IMR-90 (cell line): ENCODE results near the gene DHRSX. TPM values are rescaled to one million over a fixed set of nuclear protein-coding genes. Genes with fewer than 3 reads are reported as not detected.

Source experiments
- ATAC-seq: fragments of 200-7000 bp; cut with Tn5 transposase; 2 replicates; pipeline ENCODE4 v1.9.1; 2020; ENCODE audit warnings: low read depth, mild to moderate bottlenecking, moderate library complexity
- BruUV-seq: library from RNA; stranded (reverse); fragments of 400-500 nt; replicated peaks from 2 replicates; lab custom pipeline; 2021; lab: Mats Ljungman, UMichigan
- CTCF ChIA-PET: fragments of 300-600 bp; formaldehyde crosslinking; extraction: SDS; loops from one replicate; lab custom pipeline; 2021; ENCODE audit warnings: antibody characterized with exemption; lab: Yijun Ruan, JAX
- POLR2A ChIA-PET: fragments of 300-600 bp; sonication (Branson Sonifier 250); formaldehyde crosslinking; loops from one replicate; lab custom pipeline; 2022; ENCODE audit warnings: antibody characterized with exemption; ENCODE audit not compliant: unreplicated experiment; lab: Charles Lee
- DNase-seq: peaks from one replicate; pipeline ENCODE4 v3.0.0; 2013
- H2AFZ ChIP-seq: replicated peaks from 2 replicates; pipeline ENCODE3; 2013; ENCODE audit warnings: low read length, mild to moderate bottlenecking; ENCODE audit not compliant: poor library complexity
- H2AK5ac ChIP-seq: 2 replicates; pipeline ENCODE4 v1.6.1; 2013; ENCODE audit warnings: low read depth, low read length, inconsistent platforms
- H2AK9ac ChIP-seq: replicated peaks from 2 replicates; pipeline ENCODE3; 2013; ENCODE audit warnings: mild to moderate bottlenecking, low read depth, low read length, moderate library complexity; ENCODE audit not compliant: poor library complexity
- H2BK120ac ChIP-seq: 2 replicates; pipeline ENCODE4 v1.6.1; 2013; ENCODE audit warnings: low read depth, low read length, inconsistent platforms
- H2BK15ac ChIP-seq: 3 replicates; pipeline ENCODE4 v1.6.1; 2013; ENCODE audit warnings: low read depth, low read length, inconsistent platforms
- H2BK20ac ChIP-seq: 2 replicates; pipeline ENCODE4 v1.6.1; 2013; ENCODE audit warnings: low read depth, mild to moderate bottlenecking, inconsistent platforms, low read length, moderate library complexity
- H2BK5ac ChIP-seq: 2 replicates; pipeline ENCODE4 v1.6.1; 2013; ENCODE audit warnings: mild to moderate bottlenecking, low read depth, low read length, inconsistent platforms; ENCODE audit not compliant: poor library complexity, severe bottlenecking
- H3K14ac ChIP-seq: replicated peaks from 2 replicates; pipeline ENCODE4 v1.6.1; 2013; ENCODE audit warnings: low read depth, low read length, inconsistent platforms
- H3K18ac ChIP-seq: 2 replicates; pipeline ENCODE4 v1.6.1; 2013; ENCODE audit warnings: low read depth, low read length, control low read depth
- H3K23ac ChIP-seq: 2 replicates; pipeline ENCODE4 v1.6.1; 2013; ENCODE audit warnings: low read depth, low read length, inconsistent platforms
- H3K27ac ChIP-seq: 2 replicates; pipeline ENCODE4 v1.5.1; 2013; ENCODE audit warnings: mild to moderate bottlenecking, control low read depth, low read length; ENCODE audit not compliant: insufficient read depth
- H3K27me3 ChIP-seq: 2 replicates; pipeline ENCODE4 v1.6.1; 2013; ENCODE audit warnings: low read length; ENCODE audit not compliant: control insufficient read depth, insufficient read depth
- H3K36me3 ChIP-seq: 2 replicates; pipeline ENCODE4 v1.6.1; 2013; ENCODE audit warnings: low read length, mixed read lengths; ENCODE audit not compliant: control insufficient read depth, insufficient read depth
- H3K4ac ChIP-seq: 2 replicates; pipeline ENCODE4 v1.6.1; 2013; ENCODE audit warnings: low read depth, low read length, inconsistent platforms
- H3K4me1 ChIP-seq: 2 replicates; pipeline ENCODE4 v1.6.1; 2013; ENCODE audit warnings: low read length, mixed read lengths; ENCODE audit not compliant: control insufficient read depth, insufficient read depth
- H3K4me2 ChIP-seq: 2 replicates; pipeline ENCODE4 v1.6.1; 2013; ENCODE audit warnings: low read depth, mild to moderate bottlenecking, control low read depth, low read length, moderate library complexity
- H3K4me3 ChIP-seq: 2 replicates; pipeline ENCODE4 v1.5.1; 2013; ENCODE audit warnings: low read depth, mild to moderate bottlenecking, control low read depth, low read length, moderate library complexity; ENCODE audit not compliant: insufficient read depth
- H3K56ac ChIP-seq: 2 replicates; pipeline ENCODE4 v1.6.1; 2013; ENCODE audit warnings: low read length, inconsistent platforms; ENCODE audit not compliant: insufficient read depth; ENCODE audit errors: extremely low read depth
- H3K79me1 ChIP-seq, 2 experiments: 2 replicates each; pipeline ENCODE4 v1.6.1; 2013; ENCODE audit warnings: low read length in 2 of 2, inconsistent platforms in 1 of 2, low read depth in 1 of 2
- H3K9ac ChIP-seq: 2 replicates; pipeline ENCODE4 v1.6.1; 2013; ENCODE audit warnings: low read depth, low read length, control low read depth
- H3K9me1 ChIP-seq: 2 replicates; pipeline ENCODE4 v1.6.1; 2013; ENCODE audit warnings: low read length, inconsistent platforms; ENCODE audit not compliant: insufficient read depth
- H3K9me3 ChIP-seq: 2 replicates; pipeline ENCODE4 v1.6.1; 2013; ENCODE audit warnings: low read length; ENCODE audit not compliant: control insufficient read depth, insufficient read depth
- H4K20me1 ChIP-seq: 2 replicates; pipeline ENCODE4 v1.6.1; 2013; ENCODE audit warnings: low read length, inconsistent platforms; ENCODE audit not compliant: insufficient read depth
- H4K5ac ChIP-seq: 2 replicates; pipeline ENCODE4 v1.6.1; 2013; ENCODE audit warnings: mild to moderate bottlenecking, low read depth, low read length, control low read depth
- H4K8ac ChIP-seq, 2 experiments: 2 replicates each; pipeline ENCODE4 v1.6.1; 2013; ENCODE audit warnings: low read depth in 2 of 2, low read length in 2 of 2, control low read depth in 1 of 2, inconsistent platforms in 1 of 2
- H4K91ac ChIP-seq: 2 replicates; pipeline ENCODE4 v1.6.1; 2013; ENCODE audit warnings: low read depth, low read length, inconsistent platforms; ENCODE audit not compliant: insufficient read depth
- CHD1 ChIP-seq: IDR thresholded peaks from 2 replicates; pipeline ENCODE4 v1.6.1; 2012; ENCODE audit warnings: low read depth, low read length, improper control_type of control experiment
- WGBS, 2 experiments: methylation state at CpG; one replicate each; pipeline versions ENCODE4 v1.1.5 to v1.1.7; 2013; ENCODE audit warnings: missing lambda C conversion rate in 2 of 2; ENCODE audit not compliant: insufficient read length in 1 of 2; ENCODE audit errors: extremely low coverage in 2 of 2; 5-methylcytosine and 5-hydroxymethylcytosine counted together
- dilution Hi-C: fragments of 300-500 bp; cut with HindIII; formaldehyde crosslinking; loops from one replicate; pipeline ENCODE4 v1.14.3; 2018; ENCODE audit warnings: low sequenced_read_pairs; ENCODE audit not compliant: unreplicated experiment
- in situ Hi-C: fragments of 300-500 bp; cut with MboI; formaldehyde crosslinking; loops from 3 replicates; pipeline ENCODE4 v1.14.3; 2019; ENCODE audit warnings: low sequenced_read_pairs, inconsistent platforms, mixed read lengths
- intact Hi-C: fragments of 100-400 bp; cut with micrococcal nuclease; formaldehyde crosslinking; loops from 2 replicates; pipeline ENCODE4 v1.10.0; 2022
- polyA plus RNA-seq, 3 experiments: library from polyadenylated mRNA; depleted of rRNA; stranded (reverse); fragments of >200 nt; gene quantifications; 2 replicates each; pipeline ENCODE4 v1.2.3, GENCODE V29; 2012; ENCODE audit warnings: low replicate concordance in 1 of 3
- total RNA-seq: library from RNA; depleted of rRNA; stranded (reverse); fragments of >200 nt; gene quantifications from 2 replicates; pipeline ENCODE4 v1.2.3, GENCODE V29; 2012

The DHRSX gene
- total and polyA plus RNA-seq, 2 of the 4 experiments (the other 2 are of a cell fraction): 26.2 to 38.0 TPM

- intact Hi-C loops: no loop called here
Measured at GRCh38 chrX:2462074-2462473, 38.7 kb downstream of the DHRSX start.

More at GRCh38 chrX:2462074-2462473, 38.7 kb downstream of the DHRSX start:
- Histone ChIP-seq H2BK120ac (no peak overlapping the region), H4K8ac (no peak overlapping the region), H2AK9ac (no peak overlapping the region), H3K27ac (no peak overlapping the region), H3K9ac (no peak overlapping the region), H2BK5ac (no peak overlapping the region), H3K27me3 (no peaks in the 10 kb centered on the region), H3K9me3 (no peaks in the 10 kb centered on the region), H2BK20ac (no peak overlapping the region), H3K4me3 (no peak overlapping the region), H3K9me1 (peaks cover 8% of the 10 kb centered on the region; the same call in 1 of the 2 replicates), H3K4ac (no peak overlapping the region), H3K18ac (no peak overlapping the region), H3K4me1 (no peaks in the 10 kb centered on the region), H3K14ac (no peak overlapping the region), H3K4me2 (no peak overlapping the region), H4K91ac (no peak overlapping the region), H2AK5ac (no peak overlapping the region), H3K23ac (no peak overlapping the region), H3K79me1 (peaks cover 30 to 64% of the 10 kb centered on the region in 2 experiments), H3K36me3 (peaks cover 7% of the 10 kb centered on the region), H3K56ac (no peak overlapping the region), H2AFZ (no peak overlapping the region), H4K20me1 (peaks cover 36% of the 10 kb centered on the region), H4K5ac (no peak overlapping the region), H2BK15ac (no peak overlapping the region)
- WGBS, 2 experiments: no CpG with 5 or more reads among the region's 5 CpGs
- ChIA-PET POLR2A (no interaction called here), CTCF (no interaction called here)
- ATAC-seq (no peak), DNase-seq (no peak)
- no TSS peak for BruUV-seq
- in situ Hi-C loops (no loop called here), dilution Hi-C loops (no loop called here)
- no peak for TF ChIP-seq CHD1
